GM19467 (cell line): Measurements from ENCODE around the gene ARHGAP44.

Experiments used
- ATAC-seq: cut with Tn5 transposase; IDR thresholded peaks from one replicate; pipeline ENCODE4 v1.9.1; 2021; ENCODE audit warnings: mild to moderate bottlenecking, moderate library complexity; ENCODE audit not compliant: unreplicated experiment

Gene ARHGAP44

DNA sequence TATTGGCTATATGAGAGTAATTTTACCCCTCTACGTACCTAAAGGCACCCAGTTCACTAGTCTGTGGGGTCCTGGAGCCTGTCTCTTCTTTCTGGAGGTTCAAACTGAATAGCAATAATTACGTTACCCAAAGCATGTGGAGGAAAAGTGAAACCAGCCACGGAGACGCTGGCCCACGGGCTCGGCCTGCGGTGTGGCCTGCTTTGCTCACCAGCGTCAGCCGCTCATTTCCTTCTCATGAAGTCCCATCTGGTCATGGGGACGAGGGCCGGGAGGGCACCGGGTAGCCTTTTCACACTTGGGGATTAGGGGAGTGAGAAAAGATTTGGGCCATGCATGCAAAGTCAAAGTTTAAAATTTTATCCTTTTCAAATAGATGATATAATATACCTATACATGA is 201.6 kb downstream of the ARHGAP44 start:
- ATAC-seq = no peak

DNA sequence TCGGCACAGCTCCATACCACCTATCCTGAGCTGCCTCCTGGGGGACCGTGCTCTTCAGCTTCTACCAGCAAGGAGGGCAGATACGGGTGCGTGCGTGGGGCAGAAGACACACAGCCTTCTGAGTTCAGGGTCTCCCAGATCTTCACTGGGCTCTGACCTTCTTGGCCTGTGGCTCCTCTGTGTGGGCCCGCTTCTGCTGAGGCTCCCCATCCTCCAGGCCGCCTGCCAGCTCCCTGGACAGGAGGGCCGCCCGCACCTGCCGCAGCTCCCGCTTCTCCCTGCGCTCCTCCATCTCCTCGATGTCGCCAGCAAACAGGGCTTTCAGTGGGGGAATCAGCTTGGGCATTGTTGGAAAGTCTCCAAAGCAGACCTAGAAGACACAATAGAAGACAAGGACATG is 203.4 kb downstream of the ARHGAP44 start:
- no peak for ATAC-seq

DNA sequence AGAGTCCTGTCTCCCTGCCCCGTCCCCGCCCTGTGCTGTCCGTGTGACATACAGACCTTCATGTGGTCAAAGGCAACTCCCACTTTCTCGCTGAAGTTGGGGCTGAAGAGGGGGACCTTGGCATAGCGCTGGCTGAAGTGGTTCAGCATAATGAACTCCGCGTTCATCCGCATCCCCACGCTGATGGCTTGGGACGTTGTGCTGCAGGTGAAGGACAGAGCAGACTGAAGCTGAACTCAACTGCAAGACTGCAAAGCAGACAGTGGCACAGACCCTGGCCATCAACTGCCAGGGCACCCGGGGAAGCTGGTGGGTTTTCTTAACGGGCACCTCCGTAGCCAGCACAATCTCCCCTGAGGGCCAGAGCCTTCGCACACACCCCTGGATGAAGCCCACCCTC is 204.3 kb downstream of the ARHGAP44 start:
- no peak for ATAC-seq

DNA sequence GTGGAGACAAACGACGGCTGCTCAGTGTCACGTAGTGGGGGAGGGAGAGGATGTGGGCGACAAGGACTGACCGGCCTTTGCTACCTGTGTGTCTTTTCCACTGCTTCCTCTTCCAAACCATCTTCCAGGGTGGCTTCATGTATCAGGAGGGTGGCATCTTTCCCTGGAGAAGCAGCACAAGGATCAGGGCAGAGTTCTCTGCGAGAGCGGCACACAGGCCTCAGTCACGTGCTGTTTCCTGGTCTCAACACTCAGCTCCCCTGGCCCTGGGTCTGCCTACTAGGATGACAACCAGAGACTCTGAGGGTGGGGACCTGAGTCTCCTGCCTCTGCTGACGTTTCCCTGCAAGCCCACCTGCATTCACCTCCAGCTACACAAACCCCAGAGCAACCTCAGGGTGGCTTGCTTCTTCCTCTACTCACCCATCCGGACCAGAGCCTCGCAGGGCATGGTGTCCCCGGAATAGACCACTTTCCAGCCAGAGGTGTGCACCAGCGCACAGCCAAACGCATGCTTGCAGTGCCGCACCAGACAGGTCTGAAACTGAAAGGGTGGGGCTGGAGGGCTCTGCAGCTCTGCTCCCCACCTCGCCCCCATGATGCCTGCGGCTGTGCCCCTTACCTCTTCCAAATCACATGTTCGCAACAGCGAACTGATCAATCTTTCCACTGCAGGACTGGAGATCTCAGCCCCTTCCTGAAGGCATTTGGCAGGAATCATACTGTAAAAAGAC is 205.2 kb downstream of the ARHGAP44 start:
- no peak for ATAC-seq

DNA sequence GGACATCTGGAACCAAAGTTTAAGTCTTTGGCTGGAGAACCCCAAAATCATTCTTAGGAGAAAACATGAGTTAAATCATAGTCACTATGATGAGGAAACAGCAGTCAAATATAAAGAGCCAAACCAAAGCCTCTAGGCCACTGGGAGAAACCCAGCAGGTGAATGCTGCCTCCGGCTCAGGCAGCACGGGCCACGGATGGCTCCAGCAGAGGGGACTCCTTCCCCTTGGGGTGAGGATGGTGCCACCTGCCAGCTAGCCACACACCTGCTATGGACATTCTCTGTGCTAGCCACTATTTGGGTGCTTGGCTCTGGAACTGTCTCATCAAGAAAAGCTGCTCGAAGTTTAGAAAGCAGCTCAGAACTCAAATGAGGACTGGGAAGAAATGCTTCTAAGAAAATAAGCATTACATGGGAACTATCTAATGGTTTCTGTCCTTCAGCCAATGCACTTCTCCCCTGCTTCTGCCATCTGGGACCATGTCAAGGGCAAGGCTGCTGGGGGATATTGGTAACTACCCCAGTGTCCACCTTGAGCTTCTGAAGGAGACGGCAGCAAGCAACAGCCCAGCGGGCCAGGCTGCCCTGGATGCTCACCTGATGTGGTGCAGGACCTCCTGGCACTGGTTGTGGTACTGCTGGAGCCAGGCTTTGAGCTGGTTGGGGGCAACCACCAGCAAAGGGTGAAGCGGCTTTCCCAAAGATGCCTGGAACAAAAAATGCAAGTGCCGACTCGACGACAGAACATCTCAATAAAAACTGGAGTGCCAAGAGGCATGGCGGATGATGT is 206.0 kb downstream of the ARHGAP44 start:
- ATAC-seq = no peak

DNA sequence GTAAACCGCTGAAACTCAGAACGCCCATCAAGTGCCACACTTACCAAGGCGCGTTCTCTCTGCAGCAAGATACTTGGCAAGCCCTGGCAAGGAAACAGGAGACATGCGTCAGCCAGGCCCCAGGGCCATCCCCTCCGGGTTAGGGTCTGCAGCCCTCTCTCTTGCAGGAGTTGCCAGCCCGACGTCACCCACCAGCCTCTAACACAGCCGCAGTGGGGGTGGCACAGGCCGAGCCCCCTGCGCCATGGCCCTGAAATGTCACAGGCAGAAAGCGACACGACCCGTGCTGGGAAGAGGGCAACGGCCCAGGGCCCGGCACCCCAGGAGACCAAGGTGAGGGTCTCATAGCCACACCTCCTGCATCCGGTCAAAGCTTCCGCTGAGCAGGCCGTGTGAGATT is 206.6 kb downstream of the ARHGAP44 start:
- no peak for ATAC-seq

DNA sequence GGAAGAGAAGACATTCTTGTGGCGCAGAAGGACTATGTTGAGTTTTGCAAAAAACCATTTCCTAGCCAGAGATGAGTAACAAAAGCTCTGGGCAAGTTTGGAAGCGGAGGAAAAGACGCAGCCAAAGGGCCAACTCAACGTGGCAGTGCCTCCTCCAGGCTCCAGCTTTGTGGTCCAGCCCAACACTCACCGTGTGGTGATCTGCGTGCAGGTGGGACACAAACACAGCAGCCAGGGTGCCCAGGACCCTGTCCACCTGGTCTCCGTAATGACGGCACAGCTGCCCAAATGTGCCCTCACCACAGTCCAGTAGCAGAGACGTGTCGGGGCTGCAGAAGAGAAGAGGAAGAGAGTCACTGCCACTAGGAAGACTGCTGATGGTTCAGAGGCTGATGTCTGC is 207.1 kb downstream of the ARHGAP44 start:
- no peak for ATAC-seq

DNA sequence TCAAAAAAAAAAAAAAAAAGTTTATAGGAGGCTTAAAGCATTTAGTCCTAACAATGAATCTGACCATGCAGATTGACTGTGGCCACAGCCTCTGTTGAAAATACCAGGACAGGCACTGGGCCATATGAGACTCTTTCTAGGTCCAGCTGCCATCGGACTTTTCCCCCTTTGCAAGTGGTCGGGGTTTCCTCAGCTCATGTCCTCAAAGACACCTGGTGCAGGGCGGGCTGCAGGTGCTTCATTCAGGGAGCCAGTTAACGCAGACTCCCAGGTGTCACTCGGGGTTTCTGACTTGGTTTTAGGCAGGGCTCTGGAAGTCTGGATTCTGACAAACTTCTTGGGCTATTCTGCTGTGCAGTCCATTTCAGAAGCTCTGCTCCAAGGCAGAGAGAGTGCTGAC is 207.6 kb downstream of the ARHGAP44 start:
- no peak for ATAC-seq

DNA sequence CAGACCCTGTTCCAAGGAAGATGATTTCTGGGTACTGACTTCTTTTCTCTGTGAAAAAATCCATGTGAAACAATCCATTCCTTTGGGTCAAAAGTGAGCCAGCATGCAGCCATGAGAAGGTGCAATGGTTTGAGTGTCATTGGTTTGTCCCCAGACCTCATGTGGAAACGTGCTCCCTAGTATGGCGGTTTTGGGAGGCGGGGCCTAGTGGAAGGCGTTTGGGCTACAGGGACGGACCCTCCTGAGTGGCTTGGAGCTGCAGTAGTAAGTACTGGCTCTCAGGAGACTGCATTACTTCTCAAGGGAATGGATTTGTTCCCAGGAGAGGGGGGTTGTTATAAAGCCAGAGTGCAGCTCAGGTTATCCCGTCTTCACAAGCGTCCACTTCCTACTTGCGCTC is 209.2 kb downstream of the ARHGAP44 start:
- ATAC-seq = no peak

DNA sequence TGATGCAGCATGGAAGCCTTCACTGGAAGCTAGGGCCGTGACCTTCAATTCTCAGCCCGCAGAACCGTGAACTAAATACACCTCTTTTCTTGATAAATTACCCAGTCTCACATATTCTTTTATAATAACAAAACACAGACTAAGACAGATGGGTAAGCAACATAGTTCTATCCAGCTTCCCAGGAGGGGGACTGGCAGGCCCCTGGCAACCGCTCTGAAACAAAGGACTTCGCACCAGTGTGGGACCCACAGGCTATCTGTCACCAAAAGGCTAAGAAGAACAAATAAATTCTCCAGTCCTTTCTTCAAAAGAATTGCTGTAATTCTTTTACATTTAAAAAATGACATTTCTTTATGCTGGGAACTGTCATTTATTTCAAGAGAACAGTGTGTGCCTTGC is 209.6 kb downstream of the ARHGAP44 start:
- no peak for ATAC-seq

DNA sequence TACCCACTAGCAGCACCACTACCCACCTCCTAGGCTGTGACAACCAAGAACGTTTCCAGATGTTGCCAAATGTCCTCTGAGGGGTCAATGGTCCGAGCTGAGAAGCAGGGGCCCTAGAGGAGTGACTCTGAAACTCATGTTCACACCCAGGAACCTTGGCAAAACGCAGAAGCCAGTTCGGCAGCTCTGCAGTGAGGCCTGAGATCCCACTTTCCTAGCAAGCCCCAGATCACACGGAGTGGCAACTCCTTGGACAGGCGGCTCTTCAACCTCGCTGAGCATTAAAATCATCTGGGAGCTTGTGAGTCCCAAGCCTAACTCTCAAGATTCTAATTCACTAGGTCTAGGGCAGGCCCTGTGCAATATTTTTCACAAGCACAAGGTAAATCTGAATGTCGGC is 211.3 kb downstream of the ARHGAP44 start:
- ATAC-seq = no peak

DNA sequence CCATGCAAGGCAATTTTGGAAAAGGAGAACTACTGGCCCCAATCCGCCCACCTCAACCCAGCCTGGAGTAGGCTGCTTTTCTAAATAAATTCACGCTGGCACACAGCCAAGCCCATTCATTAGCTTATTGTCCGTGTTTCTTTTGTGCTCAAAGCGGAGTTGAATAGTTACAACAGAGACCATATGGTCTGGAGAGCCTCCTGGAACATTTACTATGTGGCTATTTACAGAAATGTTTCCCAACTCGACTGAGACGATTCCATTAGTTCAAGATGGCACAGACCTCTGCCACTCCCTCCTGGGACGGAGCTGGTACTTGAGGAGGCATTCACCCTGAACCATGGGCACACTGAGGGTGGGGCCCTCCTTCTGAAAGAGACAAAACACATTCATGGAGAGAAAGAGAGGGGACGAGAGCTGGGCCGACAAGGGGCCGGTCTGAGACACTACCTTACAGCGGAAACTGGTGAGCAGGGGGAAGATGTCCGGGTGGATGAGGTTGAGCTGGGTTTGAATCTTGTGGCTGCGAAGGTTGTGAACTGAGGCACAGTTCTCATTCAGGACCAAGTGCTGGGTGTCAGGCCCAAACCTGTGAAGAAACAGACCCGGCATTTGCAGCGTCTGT is 212.8 kb downstream of the ARHGAP44 start:
- no peak for ATAC-seq

DNA sequence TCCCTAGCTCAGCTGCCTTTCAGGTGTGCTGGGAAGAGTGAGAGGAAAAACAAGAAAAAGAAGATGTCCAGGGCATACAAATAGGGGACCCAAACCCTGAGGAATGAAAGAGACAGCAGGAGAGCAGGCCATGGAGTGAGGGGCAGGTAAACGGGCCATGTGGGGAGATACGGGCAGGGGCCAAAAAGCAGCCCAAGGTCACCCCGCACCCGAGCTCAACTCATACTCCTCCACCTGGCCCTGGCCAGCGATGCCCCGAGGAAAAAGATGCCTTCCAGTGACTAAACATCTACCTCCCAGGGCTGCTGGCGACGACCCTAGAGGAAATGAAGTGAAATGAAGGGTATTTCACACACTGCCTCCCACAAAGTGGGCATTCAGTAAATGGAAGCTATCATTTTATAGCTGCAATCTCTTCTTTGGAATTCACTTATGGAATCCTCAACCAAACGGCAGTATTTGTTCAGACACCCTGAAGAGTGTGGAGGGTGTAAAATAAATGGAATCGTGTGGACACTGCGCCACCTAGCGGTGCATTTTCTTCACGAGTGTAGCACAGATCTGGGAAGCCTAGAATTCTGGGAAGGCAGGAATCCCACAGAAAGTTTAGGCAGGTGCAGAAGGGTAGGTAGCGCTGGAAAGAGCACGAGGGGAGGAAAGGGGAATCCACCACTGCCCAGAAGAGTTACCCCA is 213.6 kb downstream of the ARHGAP44 start:
- no peak for ATAC-seq

DNA sequence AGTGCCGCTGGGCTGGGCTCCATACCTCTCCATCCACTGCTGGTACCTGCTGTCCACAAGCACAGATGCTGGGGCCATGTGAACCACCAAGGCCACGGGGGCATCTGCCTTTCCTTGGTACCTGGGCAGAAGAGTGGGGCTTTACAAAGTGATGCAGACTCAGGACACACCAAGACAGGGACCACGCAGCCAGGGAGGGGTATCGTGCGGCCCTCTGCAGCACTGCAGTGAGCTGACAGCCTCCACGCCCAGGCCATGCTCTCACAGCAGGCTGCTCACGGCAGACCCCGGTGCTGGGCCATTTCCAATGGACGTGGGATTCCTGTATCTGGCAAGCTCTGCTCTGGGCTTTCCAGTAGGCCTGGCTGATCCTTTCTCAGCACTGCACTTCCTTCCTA is 214.2 kb downstream of the ARHGAP44 start:
- ATAC-seq = no peak

DNA sequence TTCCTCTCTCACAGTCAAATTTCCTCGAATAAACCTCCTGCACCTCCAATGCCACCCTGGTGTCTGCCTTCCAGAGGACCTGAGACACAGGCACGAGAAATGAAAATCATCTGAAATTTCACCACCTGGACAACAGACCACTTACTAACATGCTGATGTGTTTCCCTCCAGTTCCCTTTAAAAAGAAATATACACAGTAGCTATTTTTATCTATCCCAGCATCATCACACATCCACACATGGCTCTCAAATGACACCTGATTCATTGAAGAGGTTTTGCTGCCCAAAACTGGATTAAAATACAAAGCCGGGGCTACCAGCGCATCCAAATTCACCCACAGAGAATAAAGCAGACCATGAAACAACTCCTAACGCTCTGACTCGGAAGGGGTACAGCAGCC is 214.6 kb downstream of the ARHGAP44 start:
- ATAC-seq = no peak

DNA sequence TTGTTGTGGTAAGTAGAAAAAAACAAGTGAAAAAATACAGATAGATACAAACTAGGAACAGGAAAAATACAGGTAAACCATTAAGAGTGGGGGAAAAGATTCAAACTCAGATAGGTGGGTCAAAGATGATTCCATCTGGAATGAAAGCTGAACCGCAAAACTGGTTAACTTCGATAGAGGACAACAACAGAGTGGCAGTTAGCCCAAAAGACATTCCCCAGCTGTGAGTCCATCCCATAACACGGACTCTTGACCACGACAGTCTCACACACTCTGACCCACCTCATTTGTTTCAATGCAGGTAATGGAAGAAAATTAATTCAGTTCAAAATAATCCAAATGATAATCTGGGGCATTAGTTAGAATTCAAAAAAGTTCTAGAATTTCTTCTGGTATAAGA is 215.0 kb downstream of the ARHGAP44 start:
- no peak for ATAC-seq

DNA sequence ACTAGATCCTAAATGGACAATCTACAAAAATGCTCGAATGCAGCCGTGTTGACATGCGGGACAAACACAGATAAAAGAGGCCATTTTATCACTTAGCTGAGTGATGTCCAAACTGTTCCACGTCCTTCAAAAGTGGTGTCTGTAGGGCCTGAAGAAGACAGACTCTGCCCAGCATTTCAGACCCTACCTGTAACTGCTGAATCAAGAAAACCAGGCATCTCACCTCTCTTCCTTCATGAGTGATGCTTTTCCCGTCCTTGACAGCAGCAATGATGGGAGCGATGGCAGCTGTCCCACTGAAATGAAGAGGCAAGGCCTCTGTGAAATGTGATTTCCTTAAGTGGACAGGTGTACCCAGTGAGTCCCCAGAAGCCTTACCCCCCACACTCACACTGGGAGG is 216.2 kb downstream of the ARHGAP44 start:
- no peak for ATAC-seq

DNA sequence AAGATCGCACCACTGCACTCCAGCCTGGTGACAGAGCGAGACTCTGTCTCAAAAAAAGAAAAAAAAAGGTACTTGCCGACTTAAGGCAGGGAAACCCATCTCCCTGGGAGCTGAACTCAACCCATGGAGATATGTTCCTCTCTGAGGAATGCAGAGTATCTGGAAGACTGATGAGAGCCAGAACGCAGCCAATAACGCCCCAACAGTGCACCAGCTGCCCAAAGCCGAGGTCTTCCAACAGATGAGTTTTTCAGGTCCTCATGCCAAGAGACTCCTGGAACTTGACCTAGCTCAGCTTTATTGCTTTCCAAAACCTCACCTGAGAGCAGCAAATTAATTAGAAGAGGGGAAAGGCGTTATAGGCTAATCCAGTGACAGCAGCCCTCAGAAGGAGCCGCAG is 219.2 kb downstream of the ARHGAP44 start:
- no peak for ATAC-seq

DNA sequence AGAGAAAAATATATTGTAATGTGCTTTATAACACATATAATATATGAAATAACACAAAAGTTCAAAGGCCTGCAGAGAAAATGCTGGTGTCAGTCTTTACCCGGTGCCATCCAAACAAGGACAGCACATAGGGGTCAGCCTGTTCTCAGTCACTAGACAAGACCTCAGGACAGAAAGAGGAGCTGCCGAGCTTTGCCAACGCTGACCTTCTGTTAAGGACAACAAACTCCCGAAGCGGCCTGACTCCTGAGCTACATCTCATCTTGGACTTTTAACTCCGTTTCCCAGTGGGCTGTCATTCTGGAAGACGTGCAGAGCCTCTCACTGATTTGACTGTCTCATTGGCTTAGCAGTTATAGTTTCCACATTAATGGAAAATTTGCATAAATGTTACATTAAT is 221.7 kb downstream of the ARHGAP44 start:
- ATAC-seq = no peak

DNA sequence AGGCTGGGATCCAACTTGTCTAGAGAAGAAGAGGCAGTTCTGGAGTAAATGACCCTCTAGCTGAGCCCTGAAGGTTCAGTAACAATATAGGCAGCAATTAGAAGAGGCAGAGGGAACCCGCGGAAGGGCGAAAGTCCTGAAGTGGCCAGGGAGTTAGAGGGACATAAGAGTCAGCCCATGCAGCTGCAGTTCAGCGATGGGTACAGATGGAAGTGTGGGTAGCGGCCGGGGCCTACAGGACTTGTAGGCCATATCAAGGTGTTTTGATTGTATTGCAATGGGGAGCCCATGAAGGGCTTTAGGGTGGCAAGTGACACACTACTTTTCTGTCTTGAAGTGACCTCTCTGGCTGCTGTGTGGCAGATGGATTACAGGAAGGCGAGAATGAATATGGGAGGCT is 225.5 kb downstream of the ARHGAP44 start:
- ATAC-seq = no peak

DNA sequence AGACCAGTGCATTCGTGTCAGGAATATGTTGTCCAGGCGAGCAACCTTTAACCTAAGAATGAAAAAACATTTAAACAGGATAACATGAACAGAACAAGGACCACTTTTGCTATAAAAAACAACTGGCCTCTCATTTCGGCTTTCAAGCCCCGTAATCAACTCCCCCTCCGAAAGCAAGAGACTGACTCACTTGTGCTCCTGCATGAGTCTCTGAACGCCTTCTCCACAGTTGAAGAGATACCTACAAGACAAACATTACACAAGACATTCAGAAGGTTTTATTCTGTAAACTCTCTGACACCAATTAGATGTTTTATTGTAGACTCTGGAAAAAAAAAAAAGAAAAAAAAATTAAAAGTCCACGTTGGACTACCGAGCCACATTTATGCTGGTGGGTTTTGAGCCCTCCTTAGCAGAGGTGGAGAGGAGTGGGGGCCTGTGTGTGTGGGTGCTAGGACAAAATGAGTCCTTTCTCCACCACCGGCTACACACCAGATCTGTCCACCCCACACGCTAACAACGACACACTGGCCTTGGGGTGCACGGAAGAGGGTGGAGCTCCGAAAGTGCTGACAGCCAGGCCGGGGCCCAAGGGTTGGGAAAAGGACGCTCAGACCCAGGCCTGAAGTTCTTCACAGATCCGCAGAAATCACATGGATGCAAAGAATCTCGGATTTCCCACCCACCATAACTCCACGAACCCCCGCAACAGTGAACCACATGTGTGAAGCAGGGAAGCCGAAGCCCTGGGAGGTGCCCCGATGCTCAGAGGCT is 227.8 kb downstream of the ARHGAP44 start:
- peak; percentile 16 for ATAC-seq
